ENCODE data around the gene ZFP3. TPM values are rescaled to one million over a fixed set of nuclear protein-coding genes. Genes with fewer than 3 reads are reported as not detected.
"Not testable (repeated sequence)": the region's sequence is repeated elsewhere in the genome, so short reads cannot be mapped to it uniquely, and the experiment has no call there.

ZFP3 gene
- 3.5 and 3.7 TPM in 2 replicates for total RNA-seq

- intact Hi-C loops (cut with micrococcal nuclease), result loop anchor here (1.0 to 2.0 kb wide), 2 partner anchors 34 to 112 kb away; partner anchors contain the start of gene ZNF594
Observed at GRCh38 chr17:5078106-5079028, at the start of gene ZFP3. Gene ZFP3, plus strand, starts transcription at chr17:5078467. Its CDS starts 13,038 bp downstream, at chr17:5091505.

- intact Hi-C loops (cut with micrococcal nuclease), result not testable (repeated sequence)
Observed at GRCh38 chr17:5030168-5030567, 48.1 kb upstream of the ZFP3 start.

GRCh38 chr17:5031365-5032082 is 46.7 kb upstream of the ZFP3 start:
- intact Hi-C loops (cut with micrococcal nuclease), result loop anchor here (1.0 kb wide), 1 partner anchor 31 kb away; no protein-coding TSS in a partner anchor

- intact Hi-C loops (cut with micrococcal nuclease), result no loop called here
Observed at GRCh38 chr17:5032865-5033264, 45.4 kb upstream of the ZFP3 start.

- intact Hi-C loops (cut with micrococcal nuclease), result no loop called here
Observed at GRCh38 chr17:5033352-5034015, 44.8 kb upstream of the ZFP3 start.

GRCh38 chr17:5034063-5034462 is 44.2 kb upstream of the ZFP3 start:
- intact Hi-C loops (cut with micrococcal nuclease), result no loop called here

GRCh38 chr17:5034651-5035050 is 43.6 kb upstream of the ZFP3 start:
- intact Hi-C loops (cut with micrococcal nuclease), result no loop called here

GRCh38 chr17:5035315-5035714 is 43.0 kb upstream of the ZFP3 start, which contains the start of gene SLC52A1:
Gene SLC52A1, minus strand, starts transcription at chr17:5035426. Its CDS starts 820 bp downstream, at chr17:5034606.
- intact Hi-C loops (cut with micrococcal nuclease), result no loop called here

- intact Hi-C loops (cut with micrococcal nuclease), result no loop called here
Observed at GRCh38 chr17:5042157-5043022, 35.9 kb upstream of the ZFP3 start.

GRCh38 chr17:5043524-5043923 is 34.7 kb upstream of the ZFP3 start:
- intact Hi-C loops (cut with micrococcal nuclease), result no loop called here

- intact Hi-C loops (cut with micrococcal nuclease), result no loop called here
Observed at GRCh38 chr17:5044630-5045029, 33.6 kb upstream of the ZFP3 start.

- intact Hi-C loops (cut with micrococcal nuclease), result no loop called here
Observed at GRCh38 chr17:5045496-5045895, 32.8 kb upstream of the ZFP3 start.

GRCh38 chr17:5047446-5047845 is 30.8 kb upstream of the ZFP3 start:
- intact Hi-C loops (cut with micrococcal nuclease), result no loop called here

- intact Hi-C loops (cut with micrococcal nuclease), result no loop called here
Observed at GRCh38 chr17:5049314-5049841, 28.9 kb upstream of the ZFP3 start.

GRCh38 chr17:5050278-5050677 is 28.0 kb upstream of the ZFP3 start:
- intact Hi-C loops (cut with micrococcal nuclease), result no loop called here

- intact Hi-C loops (cut with micrococcal nuclease), result no loop called here
Observed at GRCh38 chr17:5055543-5055942, 22.7 kb upstream of the ZFP3 start.

GRCh38 chr17:5065227-5065744 is 13.0 kb upstream of the ZFP3 start:
- intact Hi-C loops (cut with micrococcal nuclease), result no loop called here

GRCh38 chr17:5068236-5068635 is 10.0 kb upstream of the ZFP3 start:
- intact Hi-C loops (cut with micrococcal nuclease), result no loop called here

GRCh38 chr17:5069724-5070123 is 8.5 kb upstream of the ZFP3 start:
- intact Hi-C loops (cut with micrococcal nuclease), result no loop called here

- intact Hi-C loops (cut with micrococcal nuclease), result not testable (repeated sequence)
Observed at GRCh38 chr17:5075472-5075871, 2.8 kb upstream of the ZFP3 start.

All from T-helper 2 cell treated with Interferon-gamma antibody and Interleukin-4, amounts not matched to agents 100 ng/mL and 5 ng/mL, for 36 hours (primary cell).